Lung (tissue), 12 donors: ENCODE data around the gene GAS6. TPM values are rescaled to one million over a fixed set of nuclear protein-coding genes. Genes with fewer than 3 reads are reported as not detected.
A peak's percentile ranks its signal among the peaks of the same experiment; 100 is the strongest.

Experiments used
- ATAC-seq: fragments of 200-7000 bp; cut with Tn5 transposase; one replicate; pipeline ENCODE4 v1.9.1; 2020; ENCODE audit warnings: moderate number of reproducible peaks; ENCODE audit not compliant: insufficient read depth, low FRiP score
- DNase-seq, 3 donors: peaks; one replicate each; pipeline ENCODE4 v3.0.0-alpha.2; 2013 to 2017
- H3K27ac ChIP-seq, 2 donors: one replicate each; pipeline ENCODE4 v1.5.1; 2013; ENCODE audit warnings: mild to moderate bottlenecking in 2 of 2, moderate library complexity in 2 of 2, control low read depth in 1 of 2, inconsistent platforms in 1 of 2, low read depth in 1 of 2, low read length in 1 of 2
- H3K27me3 ChIP-seq, 3 donors: one replicate each; pipeline ENCODE4 v1.5.1; 2013; ENCODE audit warnings: low read length in 2 of 3; ENCODE audit not compliant: control insufficient read depth in 3 of 3, insufficient read depth in 3 of 3
- H3K36me3 ChIP-seq, 4 donors: one replicate each; pipeline ENCODE4 v1.5.1; 2013; ENCODE audit warnings: low read length in 4 of 4, mild to moderate bottlenecking in 1 of 4, moderate library complexity in 1 of 4; ENCODE audit not compliant: control insufficient read depth in 4 of 4, insufficient read depth in 4 of 4
- H3K4me1 ChIP-seq, 5 donors: one replicate each; pipeline ENCODE4 v1.5.1; 2013; ENCODE audit warnings: low read length in 5 of 5, mild to moderate bottlenecking in 2 of 5, moderate library complexity in 1 of 5; ENCODE audit not compliant: control insufficient read depth in 5 of 5, insufficient read depth in 5 of 5
- H3K4me3 ChIP-seq: one replicate; pipeline ENCODE4 v1.5.1; 2013; ENCODE audit warnings: mild to moderate bottlenecking, control low read depth, moderate library complexity
- H3K9ac ChIP-seq, 2 donors: one replicate each; pipeline ENCODE4 v1.5.1; 2013; ENCODE audit warnings: low read length in 2 of 2, control low read depth in 1 of 2; ENCODE audit not compliant: insufficient read depth in 1 of 2
- H3K9me3 ChIP-seq, 4 donors: one replicate each; pipeline ENCODE4 v1.5.1; 2013; ENCODE audit warnings: low read length in 3 of 4, mild to moderate bottlenecking in 1 of 4, moderate library complexity in 1 of 4; ENCODE audit not compliant: control insufficient read depth in 4 of 4, insufficient read depth in 3 of 4
- whole genome bisulfite sequencing, 2 donors: extraction: QIAGEN DNeasy Blood & Tissue Kit; methylation state at CpG; one replicate each; pipeline ENCODE4 v1.1.7; 2013; 5-methylcytosine and 5-hydroxymethylcytosine counted together
- polyA plus RNA-seq, 2 donors: library from polyadenylated mRNA; stranded (reverse); fragments of 200-250 nt; gene quantifications; one replicate each; pipeline ENCODE4 v1.2.1, GENCODE V29; 2013
- total RNA-seq, 2 donors: library from RNA; depleted of rRNA in 1 of 2; stranded (reverse); fragments of >200 nt in 1 of 2; gene quantifications; one replicate each; pipeline ENCODE4 v1.2.1, GENCODE V29; 2014 to 2021
- TF ChIP-seq, protein P1 (sequence below): IDR thresholded peaks from 2 replicates; pipeline ENCODE4 v1.5.1; 2012; ENCODE audit warnings: mild to moderate bottlenecking; ENCODE audit errors: control extremely low read depth, extremely low read depth
- donor health status: control.
- donor health status: control.
- donor health status: Bipolar disorder and iron deficiency.
- donor health status: healthy.
- donor health status: DM: yes; HTN: yes; CAD: no.

GAS6 gene
- total and polyA plus RNA-seq, 4 donors = 61.8 to 107 (median 76.1) TPM

DNA sequence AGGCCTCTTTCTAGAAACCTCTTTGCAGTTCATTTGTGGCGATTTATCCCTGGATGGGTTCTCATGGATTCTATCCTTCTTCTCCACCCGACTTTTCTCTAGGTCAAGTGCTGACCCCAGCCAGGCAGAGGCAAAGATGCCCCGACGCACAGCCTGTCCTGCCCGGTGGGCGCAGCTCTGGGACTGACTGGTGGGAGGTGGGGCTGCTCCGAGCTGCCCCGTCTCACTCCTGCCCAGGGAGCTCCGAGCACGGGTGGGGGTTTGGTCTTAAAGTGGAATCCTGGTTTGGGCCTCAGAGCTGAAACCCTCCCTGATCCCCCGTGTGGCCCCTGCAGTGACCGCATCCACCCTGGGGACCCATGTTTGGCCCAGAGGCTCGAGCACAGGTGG lies 44.5 kb downstream of the GAS6 start:
- peak overlapping the region in 1 of 2 donors; percentile 13 for H3K27ac ChIP-seq
- peaks cover 0 to 19% (median 9%) of the 10 kb centered on the region in 5 donors for H3K4me1 ChIP-seq
- 85 to 89% methylated on average over 13 of the region's 13 CpGs for WGBS, 2 donors
- DNase-seq (no peak), ATAC-seq (no peak)
- no peaks in the 10 kb centered on the region for H3K27me3 ChIP-seq
- TF ChIP-seq, protein P1, sequence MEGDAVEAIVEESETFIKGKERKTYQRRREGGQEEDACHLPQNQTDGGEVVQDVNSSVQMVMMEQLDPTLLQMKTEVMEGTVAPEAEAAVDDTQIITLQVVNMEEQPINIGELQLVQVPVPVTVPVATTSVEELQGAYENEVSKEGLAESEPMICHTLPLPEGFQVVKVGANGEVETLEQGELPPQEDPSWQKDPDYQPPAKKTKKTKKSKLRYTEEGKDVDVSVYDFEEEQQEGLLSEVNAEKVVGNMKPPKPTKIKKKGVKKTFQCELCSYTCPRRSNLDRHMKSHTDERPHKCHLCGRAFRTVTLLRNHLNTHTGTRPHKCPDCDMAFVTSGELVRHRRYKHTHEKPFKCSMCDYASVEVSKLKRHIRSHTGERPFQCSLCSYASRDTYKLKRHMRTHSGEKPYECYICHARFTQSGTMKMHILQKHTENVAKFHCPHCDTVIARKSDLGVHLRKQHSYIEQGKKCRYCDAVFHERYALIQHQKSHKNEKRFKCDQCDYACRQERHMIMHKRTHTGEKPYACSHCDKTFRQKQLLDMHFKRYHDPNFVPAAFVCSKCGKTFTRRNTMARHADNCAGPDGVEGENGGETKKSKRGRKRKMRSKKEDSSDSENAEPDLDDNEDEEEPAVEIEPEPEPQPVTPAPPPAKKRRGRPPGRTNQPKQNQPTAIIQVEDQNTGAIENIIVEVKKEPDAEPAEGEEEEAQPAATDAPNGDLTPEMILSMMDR = no peak
- peaks cover 0 to 9% (median 0%) of the 10 kb centered on the region in 4 donors for H3K36me3 ChIP-seq
- H3K9me3 ChIP-seq = no peaks in the 10 kb centered on the region
- no peak overlapping the region for H3K9ac ChIP-seq
- H3K4me3 ChIP-seq = no peak overlapping the region

DNA sequence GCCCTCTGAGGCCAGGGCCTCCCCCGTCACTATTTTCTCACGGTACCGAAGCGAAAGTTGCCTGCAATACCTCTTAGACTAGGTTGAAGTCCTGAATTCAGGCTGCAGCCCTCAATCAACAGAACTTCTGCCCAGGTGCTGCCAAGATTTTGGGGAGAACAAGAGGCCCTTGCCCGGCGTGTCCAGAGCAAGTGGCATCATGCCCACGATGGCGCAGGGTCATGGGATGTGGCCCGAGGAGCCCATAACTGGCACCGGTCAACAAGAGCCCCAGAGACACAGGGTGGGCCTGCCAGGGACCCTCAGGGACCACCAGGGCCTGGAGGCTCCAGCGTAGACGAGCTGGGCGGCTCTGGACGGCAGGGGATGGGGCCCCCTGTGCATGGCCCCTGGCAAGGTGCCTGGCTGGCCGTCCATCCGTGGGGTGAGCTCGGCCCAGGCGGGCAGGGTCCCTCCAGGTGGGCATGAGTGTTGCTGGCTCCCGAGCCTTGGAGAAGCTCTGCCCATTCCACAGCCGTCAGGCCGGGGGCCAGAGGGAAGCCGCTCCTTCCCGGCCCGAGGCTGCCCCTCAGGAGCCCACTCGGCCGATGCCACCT lies 45.1 kb downstream of the GAS6 start:
- DNase-seq (no peak), ATAC-seq (no peak)
- peaks cover 0 to 23% (median 13%) of the 10 kb centered on the region in 5 donors for H3K4me1 ChIP-seq
- H3K27me3 ChIP-seq = no peaks in the 10 kb centered on the region
- H3K27ac ChIP-seq = peak overlapping the region in 1 of 2 donors; percentile 44
- H3K36me3 ChIP-seq = peaks cover 0 to 9% (median 0%) of the 10 kb centered on the region in 4 donors
- H3K4me3 ChIP-seq = no peak overlapping the region
- H3K9ac ChIP-seq = no peak overlapping the region
- H3K9me3 ChIP-seq = no peaks in the 10 kb centered on the region
- TF ChIP-seq, protein P1 = no peak
- WGBS, 2 donors = 84 to 91% methylated on average over 26 of the region's 26 CpGs

DNA sequence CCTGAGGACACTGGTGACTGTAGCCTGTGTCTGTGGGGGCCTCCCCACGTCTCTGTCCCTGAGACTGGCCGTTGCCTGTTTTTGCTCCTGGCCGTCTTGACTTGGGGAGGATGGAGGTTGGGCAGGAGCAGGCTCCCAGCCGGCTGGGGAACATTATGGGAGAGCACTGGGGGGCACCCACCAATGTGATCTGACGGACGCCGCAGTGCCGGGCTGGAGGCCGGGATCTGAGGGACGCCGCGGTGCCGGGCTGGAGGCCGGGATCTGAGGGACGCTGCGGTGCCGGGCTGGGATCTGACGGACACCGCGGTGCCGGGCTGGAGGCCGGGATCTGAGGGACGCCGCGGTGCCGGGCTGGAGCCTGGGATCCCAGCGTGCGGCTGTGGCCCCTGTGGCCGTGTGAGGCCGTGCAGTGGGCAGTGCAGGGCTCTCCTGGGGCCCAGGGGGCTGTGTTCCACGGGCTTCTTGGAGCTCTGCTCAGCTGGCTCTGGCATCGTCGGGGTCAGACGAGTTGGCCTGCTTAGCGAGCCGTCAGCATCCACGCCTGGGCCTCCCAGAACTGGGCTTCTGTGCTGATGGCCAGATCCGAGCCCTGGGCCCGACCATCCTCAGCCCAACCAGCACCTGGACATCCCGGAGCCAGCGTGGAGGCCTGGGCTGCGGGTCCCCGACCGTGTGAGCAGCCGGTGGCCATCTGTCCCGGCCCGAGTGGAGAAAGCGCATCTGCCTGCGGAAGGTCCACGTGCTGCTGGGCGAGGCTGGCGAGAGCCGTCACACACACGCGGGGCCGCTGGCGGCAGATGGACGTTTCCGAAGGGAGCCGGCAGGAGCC lies 45.8 kb downstream of the GAS6 start:
- Histone ChIP-seq H3K36me3 (peaks cover 0 to 7% (median 0%) of the 10 kb centered on the region in 4 donors), H3K27ac (peak overlapping the region in 1 of 2 donors; percentile 44), H3K27me3 (no peaks in the 10 kb centered on the region), H3K9me3 (no peaks in the 10 kb centered on the region), H3K4me1 (peaks cover 0 to 25% (median 14%) of the 10 kb centered on the region in 5 donors), H3K4me3 (no peak overlapping the region), H3K9ac (no peak overlapping the region)
- WGBS, 2 donors = 74 to 75% methylated on average over 60 of the region's 60 CpGs
- ATAC-seq (no peak), DNase-seq (no peak)
- TF ChIP-seq, protein P1 = no peak
